ENCODE data around the gene CDH7.

Gene CDH7

GRCh38 chr18:65769652-65770051 lies 18.8 kb downstream of the CDH7 start:
- DNase-seq = no peak

- DNase-seq = no peak
These were observed 35.7 kb downstream of the CDH7 start for GRCh38 chr18:65786474-65786873.

GRCh38 chr18:65788373-65788772 lies 37.6 kb downstream of the CDH7 start:
- DNase-seq = no peak

GRCh38 chr18:65790604-65791003 lies 39.8 kb downstream of the CDH7 start:
- no peak for DNase-seq

- DNase-seq = no peak
These were observed 40.9 kb downstream of the CDH7 start for GRCh38 chr18:65791719-65792118.

GRCh38 chr18:65792456-65793074 lies 41.8 kb downstream of the CDH7 start:
- DNase-seq = no peak

GRCh38 chr18:65808759-65809158 lies 57.9 kb downstream of the CDH7 start:
- DNase-seq = no peak

GRCh38 chr18:65811307-65811706 lies 60.5 kb downstream of the CDH7 start:
- no peak for DNase-seq

GRCh38 chr18:65815506-65815905 lies 64.7 kb downstream of the CDH7 start:
- no peak for DNase-seq

- DNase-seq = no peak
These were observed 66.4 kb downstream of the CDH7 start for GRCh38 chr18:65817178-65817577.

GRCh38 chr18:65821911-65822310 lies 71.1 kb downstream of the CDH7 start:
- DNase-seq = no peak

- no peak for DNase-seq
These were observed 72.0 kb downstream of the CDH7 start for GRCh38 chr18:65822826-65823225.

GRCh38 chr18:65827444-65827843 lies 76.6 kb downstream of the CDH7 start:
- DNase-seq = no peak

GRCh38 chr18:65835881-65836280 lies 85.1 kb downstream of the CDH7 start:
- no peak for DNase-seq

GRCh38 chr18:65846107-65846506 lies 95.3 kb downstream of the CDH7 start:
- no peak for DNase-seq

GRCh38 chr18:65852273-65852672 lies 101.5 kb downstream of the CDH7 start:
- DNase-seq = no peak

- DNase-seq = no peak
These were observed 108.3 kb downstream of the CDH7 start for GRCh38 chr18:65859075-65859474.

- no peak for DNase-seq
These were observed 118.7 kb downstream of the CDH7 start for GRCh38 chr18:65869527-65869926.

- DNase-seq = no peak
These were observed 125.5 kb downstream of the CDH7 start for GRCh38 chr18:65876310-65876709.

GRCh38 chr18:65897292-65897691 lies 146.5 kb downstream of the CDH7 start:
- no peak for DNase-seq

GRCh38 chr18:65901522-65901921 lies 150.7 kb downstream of the CDH7 start:
- DNase-seq = no peak

- no peak for DNase-seq
These were observed 155.8 kb downstream of the CDH7 start for GRCh38 chr18:65906621-65907034.

- DNase-seq = no peak
These were observed 156.5 kb downstream of the CDH7 start for GRCh38 chr18:65907281-65907680.

- DNase-seq = no peak
These were observed 168.2 kb downstream of the CDH7 start for GRCh38 chr18:65919018-65919417.

GRCh38 chr18:65919663-65920062 lies 168.9 kb downstream of the CDH7 start:
- no peak for DNase-seq

GRCh38 chr18:65922103-65922502 lies 171.3 kb downstream of the CDH7 start:
- no peak for DNase-seq

Data from NCI-H2029 (cell line).